Measurements from ENCODE around the gene ZNF646. TPM values are rescaled to one million over a fixed set of nuclear protein-coding genes. Genes with fewer than 3 reads are reported as not detected.

The ZNF646 gene
- total RNA-seq, 2 experiments from 2014 or later, result 30.1 to 33.8 TPM

DNA sequence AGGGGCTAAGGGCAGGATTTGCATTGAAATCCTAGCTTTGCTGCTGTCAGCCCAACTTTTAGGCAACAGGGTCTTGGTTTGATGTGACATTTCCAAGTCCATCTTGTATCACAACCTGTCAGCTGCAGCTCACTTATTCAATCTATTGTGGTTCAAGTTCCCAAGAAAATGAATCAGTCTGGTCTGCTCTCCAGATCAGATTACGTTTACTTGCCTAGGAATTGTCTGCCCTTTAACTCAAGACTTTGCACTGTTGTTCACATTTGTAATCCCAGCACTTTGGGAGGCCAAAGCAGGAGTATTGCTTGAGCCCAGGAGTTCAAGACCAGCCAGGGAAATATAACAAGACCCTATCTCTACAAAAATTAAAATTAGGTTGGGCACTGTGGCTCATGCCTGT lies 30.9 kb upstream of the ZNF646 start:
- no peaks in the 10 kb centered on the region for H4K20me1 ChIP-seq (ENCODE audit: insufficient read depth, low read length)
- intact Hi-C loops (cut with micrococcal nuclease; ENCODE audit: unreplicated experiment), result no loop called here
- H2AFZ ChIP-seq (ENCODE audit: low read length), result no peak overlapping the region
- H3K4me1 ChIP-seq (ENCODE audit: insufficient read depth, low read length, poor library complexity, severe bottlenecking), result no peaks in the 10 kb centered on the region
- no peak for DNase-seq (ENCODE audit: low spot score)
- H3K36me3 ChIP-seq (ENCODE audit: insufficient read depth, low read length), result no peaks in the 10 kb centered on the region; the same call in 1 of the 2 replicates
- no peak overlapping the region for H3K27ac ChIP-seq (ENCODE audit: low read depth, low read length, poor library complexity, severe bottlenecking)
- H3K9me2 ChIP-seq (ENCODE audit: insufficient read depth, low read length), result no peaks in the 10 kb centered on the region
- CTCF ChIA-PET (ENCODE audit: unreplicated experiment), result interaction anchor here (0.6 kb wide), 1 partner anchor 10 kb away, joined by 3 read pairs; the partner anchor contains the start of gene STX4
- H3K9me3 ChIP-seq (ENCODE audit: low read length), result no peaks in the 10 kb centered on the region
- H3K4me3 ChIP-seq (ENCODE audit: low read depth, low read length, poor library complexity, severe bottlenecking), result no peak overlapping the region
- no TSS peak for BruUV-seq (replicated peaks)
- H3K79me2 ChIP-seq (ENCODE audit: insufficient read depth, low read depth, low read length), result no peaks in the 10 kb centered on the region
- POLR2A ChIA-PET, result interaction anchor here (0.5 kb wide), 1 partner anchor 40 kb away, joined by 3 read pairs; no protein-coding TSS in a partner anchor
- no peak for TF ChIP-seq CTCF (conservative IDR thresholded peaks at IDR 0.05; ENCODE audit: low read length)
- TF ChIP-seq EZH2phosphoT487 (IDR thresholded peaks at IDR 0.05; ENCODE audit: borderline replicate concordance, low read depth, low read length), result no peak
- no peak overlapping the region for H3K4me2 ChIP-seq (ENCODE audit: low read length)

DNA sequence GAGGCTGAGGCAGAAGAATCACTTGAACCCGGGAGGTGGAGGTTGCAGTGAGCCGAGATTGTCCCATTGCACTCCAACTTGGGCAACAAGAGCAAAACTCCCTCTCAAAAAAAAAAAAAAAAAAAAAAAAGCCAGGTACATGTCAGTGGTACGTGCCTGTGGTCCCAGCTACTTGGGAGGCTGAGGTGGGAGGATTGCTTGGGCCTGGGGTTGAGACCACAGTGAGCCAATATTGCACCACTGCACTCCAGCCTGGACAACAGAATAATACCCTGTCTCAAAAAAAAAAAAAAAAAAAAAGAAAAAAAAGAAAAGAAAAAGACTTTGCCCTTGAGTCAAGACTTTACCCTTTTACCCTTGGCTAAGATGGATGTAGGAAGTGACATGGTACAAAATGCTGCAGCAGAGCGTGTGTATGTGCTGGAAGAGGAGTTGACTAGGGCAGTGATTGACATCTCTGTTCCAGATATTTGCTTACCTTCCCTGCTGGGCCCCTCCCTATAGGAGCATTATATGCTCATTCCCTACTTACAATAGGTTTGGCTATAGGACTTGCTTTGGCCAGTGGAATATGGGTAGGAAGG lies 30.2 kb upstream of the ZNF646 start:
- intact Hi-C loops (cut with micrococcal nuclease; ENCODE audit: unreplicated experiment), result no loop called here
- Histone ChIP-seq H3K36me3 (ENCODE audit: insufficient read depth, low read length) (no peaks in the 10 kb centered on the region; the same call in 1 of the 2 replicates), H3K4me1 (ENCODE audit: insufficient read depth, low read length, poor library complexity, severe bottlenecking) (no peaks in the 10 kb centered on the region), H3K9me3 (ENCODE audit: low read length) (no peaks in the 10 kb centered on the region), H3K4me2 (ENCODE audit: low read length) (no peak overlapping the region), H3K27ac (ENCODE audit: low read depth, low read length, poor library complexity, severe bottlenecking) (no peak overlapping the region), H4K20me1 (ENCODE audit: insufficient read depth, low read length) (no peaks in the 10 kb centered on the region), H2AFZ (ENCODE audit: low read length) (no peak overlapping the region), H3K9me2 (ENCODE audit: insufficient read depth, low read length) (no peaks in the 10 kb centered on the region), H3K79me2 (ENCODE audit: insufficient read depth, low read depth, low read length) (no peaks in the 10 kb centered on the region), H3K4me3 (ENCODE audit: low read depth, low read length, poor library complexity, severe bottlenecking) (no peak overlapping the region)
- no peak for DNase-seq (ENCODE audit: low spot score)
- POLR2A ChIA-PET, result no interaction called here
- TF ChIP-seq EZH2phosphoT487 (IDR thresholded peaks at IDR 0.05; ENCODE audit: borderline replicate concordance, low read depth, low read length), result no peak
- TF ChIP-seq CTCF (conservative IDR thresholded peaks at IDR 0.05; ENCODE audit: low read length), result no peak
- CTCF ChIA-PET (ENCODE audit: unreplicated experiment), result no interaction called here
- no TSS peak for BruUV-seq (replicated peaks)

DNA sequence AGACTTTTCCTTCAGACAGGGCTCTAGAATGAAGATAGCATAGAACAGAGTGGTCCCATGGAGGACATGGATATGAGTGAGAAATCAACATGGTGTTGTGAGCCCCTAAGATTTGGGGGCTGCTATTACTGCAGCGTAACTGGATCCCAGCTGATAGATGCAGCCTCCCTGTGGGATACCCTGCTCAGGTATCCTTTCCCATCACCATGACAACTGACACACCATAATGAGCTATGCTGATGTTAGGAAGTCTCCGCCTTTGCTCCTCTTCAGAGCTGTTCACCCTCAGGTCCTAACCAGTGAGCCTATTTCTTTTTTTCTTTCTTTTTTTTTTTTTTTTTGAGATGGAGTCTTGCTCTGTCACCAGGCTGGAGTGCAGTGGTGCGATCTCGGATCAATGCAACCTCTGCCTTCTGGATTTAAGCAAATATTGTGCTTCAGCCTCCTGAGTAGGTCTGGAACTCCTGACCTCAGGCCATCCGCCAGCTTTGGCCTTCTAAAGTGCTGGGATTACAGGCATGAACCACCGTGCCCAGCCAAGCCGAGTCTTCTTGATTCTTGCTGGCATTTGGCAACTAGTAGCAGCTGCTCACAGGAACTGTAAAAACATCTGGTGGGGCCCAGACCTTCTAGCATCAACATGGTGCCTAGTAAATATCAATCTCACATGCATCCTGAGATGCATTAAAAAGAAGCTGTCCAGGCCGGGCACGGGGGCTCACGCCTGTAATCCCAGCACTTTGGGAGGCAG lies 23.8 kb upstream of the ZNF646 start:
- Histone ChIP-seq H2AFZ (ENCODE audit: low read length) (no peak overlapping the region), H3K27ac (ENCODE audit: low read depth, low read length, poor library complexity, severe bottlenecking) (no peak overlapping the region), H4K20me1 (ENCODE audit: insufficient read depth, low read length) (no peaks in the 10 kb centered on the region), H3K79me2 (ENCODE audit: insufficient read depth, low read depth, low read length) (no peaks in the 10 kb centered on the region), H3K4me1 (ENCODE audit: insufficient read depth, low read length, poor library complexity, severe bottlenecking) (no peaks in the 10 kb centered on the region), H3K9me3 (ENCODE audit: low read length) (no peaks in the 10 kb centered on the region), H3K36me3 (ENCODE audit: insufficient read depth, low read length) (no peaks in the 10 kb centered on the region), H3K4me2 (ENCODE audit: low read length) (no peak overlapping the region), H3K9me2 (ENCODE audit: insufficient read depth, low read length) (no peaks in the 10 kb centered on the region), H3K4me3 (ENCODE audit: low read depth, low read length, poor library complexity, severe bottlenecking) (no peak overlapping the region)
- ChIA-PET POLR2A (interaction anchor here (0.5 to 0.7 kb wide), 3 partner anchors 9 to 93 kb away, joined by 3 to 4 read pairs (median 3); no protein-coding TSS in a partner anchor), CTCF (ENCODE audit: unreplicated experiment) (interaction anchor here (0.6 kb wide), 1 partner anchor 31 kb away, joined by 3 read pairs; no protein-coding TSS in a partner anchor)
- no TSS peak for BruUV-seq (replicated peaks)
- TF ChIP-seq CTCF (conservative IDR thresholded peaks at IDR 0.05; ENCODE audit: low read length) (no peak), EZH2phosphoT487 (IDR thresholded peaks at IDR 0.05; ENCODE audit: borderline replicate concordance, low read depth, low read length) (no peak)
- no peak for DNase-seq (ENCODE audit: low spot score)
- intact Hi-C loops (cut with micrococcal nuclease; ENCODE audit: unreplicated experiment), result no loop called here
